Keratinocyte (primary cell): Measurements from ENCODE around the gene FAM240B. TPM values are rescaled to one million over a fixed set of nuclear protein-coding genes. Genes with fewer than 3 reads are reported as not detected.

ENCODE experiments used
- DNase-seq: peaks from one replicate; pipeline ENCODE4 v3.0.0-alpha.2; 2011; ENCODE audit warnings: low read depth, missing footprints, low spot score
- FAIRE-seq: peaks from 2 replicates; lab custom pipeline; 2011; peaks lifted over from hg19 to GRCh38; lab: Jason Lieb, UNC
- H2AFZ ChIP-seq: 2 replicates; pipeline ENCODE4 v1.6.0; 2012; ENCODE audit warnings: low read length, control low read depth, inconsistent platforms; ENCODE audit not compliant: control insufficient read depth
- H3K27ac ChIP-seq: 2 replicates; pipeline ENCODE4 v1.5.1; 2011; ENCODE audit warnings: low read length; ENCODE audit not compliant: control insufficient read depth, insufficient read depth
- H3K27me3 ChIP-seq: 3 replicates; pipeline ENCODE4 v1.6.0; 2011; ENCODE audit warnings: low read length; ENCODE audit not compliant: control insufficient read depth, insufficient read depth; ENCODE audit errors: extremely low read depth
- H3K36me3 ChIP-seq, 2 experiments: 2 replicates in 1 of 2; 3 replicates in 1 of 2; pipeline ENCODE4 v1.5.1; 2011; ENCODE audit warnings: low read length in 2 of 2, mild to moderate bottlenecking in 1 of 2; ENCODE audit not compliant: control insufficient read depth in 2 of 2, insufficient read depth in 2 of 2; ENCODE audit errors: extremely low read depth in 1 of 2
- H3K4me1 ChIP-seq: 3 replicates; pipeline ENCODE4 v1.5.1; 2011; ENCODE audit warnings: low read length; ENCODE audit not compliant: control insufficient read depth, insufficient read depth; ENCODE audit errors: extremely low read depth
- H3K4me2 ChIP-seq: 3 replicates; pipeline ENCODE4 v1.6.0; 2011; ENCODE audit warnings: low read depth, low read length; ENCODE audit not compliant: control insufficient read depth, insufficient read depth; ENCODE audit errors: extremely low read depth
- H3K4me3 ChIP-seq, 3 experiments: fragments of 200-600 bp in 1 of 3; sonication (generic) in 1 of 3; 2 replicates in 2 of 3; 3 replicates in 1 of 3; pipeline ENCODE4 v1.5.1; 2011 to 2016; ENCODE audit warnings: low read length in 3 of 3, mild to moderate bottlenecking in 3 of 3, control low read depth in 2 of 3, inconsistent platforms in 1 of 3, low read depth in 1 of 3, mixed read lengths in 1 of 3, mixed run types in 1 of 3, moderate library complexity in 1 of 3; ENCODE audit not compliant: control insufficient read depth in 2 of 3, insufficient read depth in 2 of 3; ENCODE audit errors: extremely low read depth in 1 of 3
- H3K79me2 ChIP-seq: 2 replicates; pipeline ENCODE4 v1.6.0; 2012; ENCODE audit warnings: low read length; ENCODE audit not compliant: control insufficient read depth, insufficient read depth
- H3K9ac ChIP-seq: 3 replicates; pipeline ENCODE4 v1.6.0; 2011; ENCODE audit warnings: low read length; ENCODE audit not compliant: control insufficient read depth, insufficient read depth; ENCODE audit errors: extremely low read depth
- H3K9me1 ChIP-seq: 3 replicates; pipeline ENCODE4 v1.6.0; 2011; ENCODE audit warnings: low read length; ENCODE audit not compliant: control insufficient read depth, insufficient read depth; ENCODE audit errors: extremely low read depth
- H3K9me3 ChIP-seq: 2 replicates; pipeline ENCODE4 v1.5.1; 2012; ENCODE audit warnings: low read depth, low read length; ENCODE audit not compliant: control insufficient read depth
- H4K20me1 ChIP-seq: 3 replicates; pipeline ENCODE4 v1.6.0; 2011; ENCODE audit warnings: low read length; ENCODE audit not compliant: control insufficient read depth, insufficient read depth; ENCODE audit errors: extremely low read depth
- EZH2 ChIP-seq: IDR thresholded peaks from one replicate; pipeline ENCODE4 v1.6.1; 2012; ENCODE audit warnings: inconsistent platforms, mild to moderate bottlenecking, low read length, moderate library complexity
- dilution Hi-C: fragments of 300-500 bp; cut with MboI; formaldehyde crosslinking; loops from one replicate; pipeline ENCODE4 v1.7.0; 2020; ENCODE audit warnings: low sequenced_read_pairs; ENCODE audit not compliant: extremely low pct_ligation_motif_present
- polyA plus RNA-seq, 5 experiments: library from polyadenylated mRNA; depleted of rRNA in 3 of 5; stranded (reverse) in 3 of 5; stranded (forward) in 1 of 5; unstranded in 1 of 5; fragments of >200 nt; gene quantifications; 1 replicate in 1 of 5; 2 replicates in 3 of 5; 3 replicates in 1 of 5; pipeline versions ENCODE4 v1.2.1 to v1.2.3, GENCODE V29; 2011 to 2012; ENCODE audit warnings: missing spikeins in 2 of 5, low read depth in 1 of 5, low replicate concordance in 1 of 5
- TF ChIP-seq, protein P1 (sequence below), 3 experiments: IDR thresholded peaks in 1 of 3; conservative IDR thresholded peaks in 1 of 3; optimal IDR thresholded peaks in 1 of 3; 2 replicates in 2 of 3; 3 replicates in 1 of 3; pipeline versions ENCODE3 to v1.5.1; 2011; ENCODE audit warnings: low read length in 3 of 3, mild to moderate bottlenecking in 3 of 3, moderate library complexity in 2 of 3, control low read depth in 1 of 3, inconsistent platforms in 1 of 3; ENCODE audit not compliant: insufficient read depth in 2 of 3; ENCODE audit errors: extremely low read depth in 1 of 3

The FAM240B gene
- polyA plus RNA-seq, 1 donor (not counting 4 experiments of a cell fraction or from before 2014, with no cell fraction given): not detected

DNA sequence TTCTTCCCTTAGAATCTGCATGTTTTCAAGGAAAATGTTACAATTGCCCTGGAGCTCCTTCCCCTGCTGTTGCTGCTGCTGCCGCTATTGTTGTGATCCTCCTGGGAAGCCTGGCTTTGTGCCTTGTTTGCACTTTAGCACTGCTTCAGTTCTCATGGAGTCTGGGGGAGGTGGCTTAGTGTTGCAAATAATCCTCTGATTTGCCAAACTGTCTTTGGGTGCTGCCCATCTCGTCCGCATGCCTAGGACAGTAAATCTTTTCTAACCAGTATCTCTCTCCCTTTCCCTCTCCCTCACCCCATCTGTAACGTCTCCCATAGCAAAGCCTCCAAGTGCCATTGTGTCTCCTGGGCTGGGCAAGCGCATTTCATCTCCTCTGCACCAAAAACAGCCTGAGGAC is 30.3 kb downstream of the FAM240B start:
- no peaks in the 10 kb centered on the region for H3K4me1 ChIP-seq
- H2AFZ ChIP-seq: no peak overlapping the region
- H3K27ac ChIP-seq: no peak overlapping the region
- no peak for FAIRE-seq
- no peak overlapping the region for H3K4me3 ChIP-seq
- H3K79me2 ChIP-seq: no peaks in the 10 kb centered on the region
- no peaks in the 10 kb centered on the region for H3K9me3 ChIP-seq
- TF ChIP-seq, protein P1, sequence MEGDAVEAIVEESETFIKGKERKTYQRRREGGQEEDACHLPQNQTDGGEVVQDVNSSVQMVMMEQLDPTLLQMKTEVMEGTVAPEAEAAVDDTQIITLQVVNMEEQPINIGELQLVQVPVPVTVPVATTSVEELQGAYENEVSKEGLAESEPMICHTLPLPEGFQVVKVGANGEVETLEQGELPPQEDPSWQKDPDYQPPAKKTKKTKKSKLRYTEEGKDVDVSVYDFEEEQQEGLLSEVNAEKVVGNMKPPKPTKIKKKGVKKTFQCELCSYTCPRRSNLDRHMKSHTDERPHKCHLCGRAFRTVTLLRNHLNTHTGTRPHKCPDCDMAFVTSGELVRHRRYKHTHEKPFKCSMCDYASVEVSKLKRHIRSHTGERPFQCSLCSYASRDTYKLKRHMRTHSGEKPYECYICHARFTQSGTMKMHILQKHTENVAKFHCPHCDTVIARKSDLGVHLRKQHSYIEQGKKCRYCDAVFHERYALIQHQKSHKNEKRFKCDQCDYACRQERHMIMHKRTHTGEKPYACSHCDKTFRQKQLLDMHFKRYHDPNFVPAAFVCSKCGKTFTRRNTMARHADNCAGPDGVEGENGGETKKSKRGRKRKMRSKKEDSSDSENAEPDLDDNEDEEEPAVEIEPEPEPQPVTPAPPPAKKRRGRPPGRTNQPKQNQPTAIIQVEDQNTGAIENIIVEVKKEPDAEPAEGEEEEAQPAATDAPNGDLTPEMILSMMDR (optimal IDR thresholded peaks at IDR 0.05 in 1 of 3, IDR thresholded peaks at IDR 0.05 in 1 of 3, conservative IDR thresholded peaks at IDR 0.05 in 1 of 3; ENCODE audit: extremely low read depth in 1 of 3, insufficient read depth in 2 of 3, low read length in 3 of 3): no peak
- TF ChIP-seq EZH2: no peak
- H4K20me1 ChIP-seq: no peaks in the 10 kb centered on the region
- H3K36me3 ChIP-seq: no peaks in the 10 kb centered on the region
- dilution Hi-C loops: loop anchor here (10.0 kb wide), 1 partner anchor 235 kb away; no protein-coding TSS in a partner anchor
- H3K9ac ChIP-seq: no peak overlapping the region
- no peak for DNase-seq
- no peaks in the 10 kb centered on the region for H3K9me1 ChIP-seq
- no peak overlapping the region for H3K4me2 ChIP-seq
- H3K27me3 ChIP-seq: no peaks in the 10 kb centered on the region

DNA sequence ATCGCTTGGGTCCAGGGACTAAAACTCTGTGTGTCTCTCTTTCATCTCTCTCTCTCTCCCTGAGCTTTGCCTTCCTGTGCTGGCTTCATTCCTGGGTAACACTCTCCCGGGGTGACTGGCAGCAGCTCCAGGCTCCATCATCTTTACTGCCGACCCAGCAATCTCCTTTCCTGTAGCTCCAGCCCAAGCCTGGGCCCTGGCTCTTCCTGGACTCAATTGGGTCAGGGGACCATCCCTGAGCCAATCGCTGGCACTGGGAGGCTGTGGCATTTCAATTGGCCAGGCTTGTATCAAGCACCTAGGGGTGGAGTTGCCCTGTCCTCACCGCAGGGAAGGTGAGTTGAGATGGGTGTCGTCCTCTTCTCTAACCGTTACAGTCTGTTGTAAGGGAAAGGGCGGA is 31.9 kb downstream of the FAM240B start:
- H3K36me3 ChIP-seq: no peaks in the 10 kb centered on the region
- H3K27ac ChIP-seq: no peak overlapping the region
- DNase-seq (no peak), FAIRE-seq (no peak)
- no peaks in the 10 kb centered on the region for H3K9me1 ChIP-seq
- H3K4me2 ChIP-seq: peak overlapping the region; percentile 56
- peaks cover 2% of the 10 kb centered on the region for H3K4me1 ChIP-seq
- no peaks in the 10 kb centered on the region for H4K20me1 ChIP-seq
- no peaks in the 10 kb centered on the region for H3K79me2 ChIP-seq
- dilution Hi-C loops: no loop called here
- H2AFZ ChIP-seq: peak overlapping the region; percentile 20
- TF ChIP-seq EZH2: no peak
- TF ChIP-seq, protein P1 (optimal IDR thresholded peaks at IDR 0.05 in 1 of 3, IDR thresholded peaks at IDR 0.05 in 1 of 3, conservative IDR thresholded peaks at IDR 0.05 in 1 of 3; ENCODE audit: extremely low read depth in 1 of 3, insufficient read depth in 2 of 3, low read length in 3 of 3): no peak
- H3K9me3 ChIP-seq: no peaks in the 10 kb centered on the region
- H3K27me3 ChIP-seq: no peaks in the 10 kb centered on the region
- no peak overlapping the region for H3K4me3 ChIP-seq
- peak overlapping the region; percentile 51 for H3K9ac ChIP-seq
